ENCODE data around the gene P4HB. TPM values are rescaled to one million over a fixed set of nuclear protein-coding genes. Genes with fewer than 3 reads are reported as not detected.

P4HB gene
- total and polyA plus RNA-seq, 2 donors (not counting 1 experiment from before 2014, with no cell fraction given) = 109 to 1,034 TPM

- Histone ChIP-seq H3K4me1 (ENCODE audit: control insufficient read depth, extremely low read depth, insufficient read depth, low read length) (no peaks in the 10 kb centered on the region), H3K79me2 (ENCODE audit: control insufficient read depth, insufficient read depth, low read length) (no peaks in the 10 kb centered on the region), H3K9ac (ENCODE audit: insufficient read depth, low read length) (no peak overlapping the region), H3K36me3 (ENCODE audit: control insufficient read depth, insufficient read depth, low read length) (no peaks in the 10 kb centered on the region), H3K27me3 (ENCODE audit: control insufficient read depth, insufficient read depth, low read length) (no peaks in the 10 kb centered on the region), H3K4me3 (replicated peaks in 1 of 4; ENCODE audit: control extremely low read depth in 1 of 4, insufficient read depth in 1 of 4, low read depth in 3 of 4, low read length in 4 of 4) (no peak overlapping the region), H3K27ac (ENCODE audit: insufficient read depth, low read length) (no peak overlapping the region), H4K20me1 (ENCODE audit: control insufficient read depth, extremely low read depth, insufficient read depth, low read length) (no peaks in the 10 kb centered on the region), H2AFZ (ENCODE audit: low read length) (no peak overlapping the region), H3K9me3 (ENCODE audit: control insufficient read depth, insufficient read depth, low read depth, low read length) (no peaks in the 10 kb centered on the region), H3K4me2 (ENCODE audit: extremely low read depth, insufficient read depth, low read length) (no peak overlapping the region)
- no peak for DNase-seq (ENCODE audit: low read depth in 2 of 2)
- no peak for TF ChIP-seq EZH2 (IDR thresholded peaks at IDR 0.05; ENCODE audit: low read length, missing control alignments)
- TF ChIP-seq, protein P1, sequence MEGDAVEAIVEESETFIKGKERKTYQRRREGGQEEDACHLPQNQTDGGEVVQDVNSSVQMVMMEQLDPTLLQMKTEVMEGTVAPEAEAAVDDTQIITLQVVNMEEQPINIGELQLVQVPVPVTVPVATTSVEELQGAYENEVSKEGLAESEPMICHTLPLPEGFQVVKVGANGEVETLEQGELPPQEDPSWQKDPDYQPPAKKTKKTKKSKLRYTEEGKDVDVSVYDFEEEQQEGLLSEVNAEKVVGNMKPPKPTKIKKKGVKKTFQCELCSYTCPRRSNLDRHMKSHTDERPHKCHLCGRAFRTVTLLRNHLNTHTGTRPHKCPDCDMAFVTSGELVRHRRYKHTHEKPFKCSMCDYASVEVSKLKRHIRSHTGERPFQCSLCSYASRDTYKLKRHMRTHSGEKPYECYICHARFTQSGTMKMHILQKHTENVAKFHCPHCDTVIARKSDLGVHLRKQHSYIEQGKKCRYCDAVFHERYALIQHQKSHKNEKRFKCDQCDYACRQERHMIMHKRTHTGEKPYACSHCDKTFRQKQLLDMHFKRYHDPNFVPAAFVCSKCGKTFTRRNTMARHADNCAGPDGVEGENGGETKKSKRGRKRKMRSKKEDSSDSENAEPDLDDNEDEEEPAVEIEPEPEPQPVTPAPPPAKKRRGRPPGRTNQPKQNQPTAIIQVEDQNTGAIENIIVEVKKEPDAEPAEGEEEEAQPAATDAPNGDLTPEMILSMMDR (conservative IDR thresholded peaks at IDR 0.05 in 1 of 2, IDR thresholded peaks at IDR 0.05 in 1 of 2; ENCODE audit: low read depth in 1 of 2, low read length in 2 of 2) = no peak
Measured at GRCh38 chr17:81794074-81794476, 66.3 kb downstream of the P4HB start.

Other genes with a start within 250 kb of the P4HB start
Only the 30 nearest of the 31 such genes appear.
- 49.8 and 51.0 TPM in 2 replicates for gene NPLOC4, start 223.4 kb downstream of the P4HB start, total RNA-seq
- gene NPLOC4, start 223.4 kb downstream of the P4HB start, polyA plus RNA-seq = 62.5 and 82.8 TPM in 2 replicates
- gene TSPAN10, start 223.3 kb downstream of the P4HB start, total RNA-seq = 1.0 and 3.0 TPM in 2 replicates
- gene TSPAN10, start 223.3 kb downstream of the P4HB start, polyA plus RNA-seq = 0.94 and 1.3 TPM in 2 replicates
- gene PDE6G, start 204.0 kb downstream of the P4HB start, total RNA-seq = 0.17 TPM in 1 of 2 replicates, not detected in the other
- gene PDE6G, start 204.0 kb downstream of the P4HB start, polyA plus RNA-seq = 0.64 and 0.75 TPM in 2 replicates
- 34.2 and 45.6 TPM in 2 replicates for gene OXLD1, start 193.9 kb downstream of the P4HB start, total RNA-seq
- 8.8 and 11.6 TPM in 2 replicates for gene OXLD1, start 193.9 kb downstream of the P4HB start, polyA plus RNA-seq
- 6.2 and 6.9 TPM in 2 replicates for gene CCDC137, start 193.8 kb downstream of the P4HB start, total RNA-seq
- 9.8 and 13.3 TPM in 2 replicates for gene CCDC137, start 193.8 kb downstream of the P4HB start, polyA plus RNA-seq
- gene ARL16, start 176.7 kb downstream of the P4HB start, total RNA-seq = 22.3 and 28.1 TPM in 2 replicates
- gene ARL16, start 176.7 kb downstream of the P4HB start, polyA plus RNA-seq = 35.8 and 55.8 TPM in 2 replicates
- 55.2 and 65.7 TPM in 2 replicates for gene HGS, start 176.5 kb downstream of the P4HB start, total RNA-seq
- gene HGS, start 176.5 kb downstream of the P4HB start, polyA plus RNA-seq = 43.1 and 81.1 TPM in 2 replicates
- 6.4 and 11.2 TPM in 2 replicates for gene MRPL12, start 157.2 kb downstream of the P4HB start, total RNA-seq
- gene MRPL12, start 157.2 kb downstream of the P4HB start, polyA plus RNA-seq = 46.8 and 75.2 TPM in 2 replicates
- gene SLC25A10, start 148.3 kb downstream of the P4HB start, total RNA-seq = 2.8 and 5.8 TPM in 2 replicates
- gene SLC25A10, start 148.3 kb downstream of the P4HB start, polyA plus RNA-seq = 3.7 and 10.1 TPM in 2 replicates
- gene GCGR, start 56.4 kb downstream of the P4HB start, total RNA-seq = not detected in 2 replicates
- not detected in 2 replicates for gene GCGR, start 56.4 kb downstream of the P4HB start, polyA plus RNA-seq
- gene MCRIP1, start 27.2 kb downstream of the P4HB start, total RNA-seq = 108 and 118 TPM in 2 replicates
- gene MCRIP1, start 27.2 kb downstream of the P4HB start, polyA plus RNA-seq = 37.5 and 37.6 TPM in 2 replicates
- gene PPP1R27, start 25.5 kb downstream of the P4HB start, total RNA-seq = under 0.01 TPM in 1 of 2 replicates, not detected in the other
- not detected in 2 replicates for gene PPP1R27, start 25.5 kb downstream of the P4HB start, polyA plus RNA-seq
- gene ARHGDIA, start 10.8 kb upstream of the P4HB start, total RNA-seq = 61.6 and 95.0 TPM in 2 replicates
- 164 and 254 TPM in 2 replicates for gene ARHGDIA, start 10.8 kb upstream of the P4HB start, polyA plus RNA-seq
- gene ALYREF, start 31.1 kb upstream of the P4HB start, total RNA-seq = 77.3 and 82.2 TPM in 2 replicates
- 41.6 and 81.5 TPM in 2 replicates for gene ALYREF, start 31.1 kb upstream of the P4HB start, polyA plus RNA-seq
- gene ANAPC11, start 31.2 kb upstream of the P4HB start, total RNA-seq = 144 and 175 TPM in 2 replicates
- gene ANAPC11, start 31.2 kb upstream of the P4HB start, polyA plus RNA-seq = 223 and 269 TPM in 2 replicates
- gene NPB, start 41.7 kb upstream of the P4HB start, total RNA-seq = 0.51 and 0.83 TPM in 2 replicates
- 0.19 and 0.31 TPM in 2 replicates for gene NPB, start 41.7 kb upstream of the P4HB start, polyA plus RNA-seq
- gene PCYT2, start 50.9 kb upstream of the P4HB start, total RNA-seq = 31.6 and 65.6 TPM in 2 replicates
- 46.0 and 61.1 TPM in 2 replicates for gene PCYT2, start 50.9 kb upstream of the P4HB start, polyA plus RNA-seq
- gene SIRT7, start 57.6 kb upstream of the P4HB start, total RNA-seq = 14.9 and 18.7 TPM in 2 replicates
- gene SIRT7, start 57.6 kb upstream of the P4HB start, polyA plus RNA-seq = 3.3 and 4.4 TPM in 2 replicates
- 18.0 and 20.6 TPM in 2 replicates for gene MAFG, start 67.2 kb upstream of the P4HB start, total RNA-seq
- 11.0 and 11.3 TPM in 2 replicates for gene MAFG, start 67.2 kb upstream of the P4HB start, polyA plus RNA-seq
- 73.7 and 102 TPM in 2 replicates for gene PYCR1, start 76.8 kb upstream of the P4HB start, total RNA-seq
- gene PYCR1, start 76.8 kb upstream of the P4HB start, polyA plus RNA-seq = 34.2 and 56.8 TPM in 2 replicates
- gene MYADML2, start 86.7 kb upstream of the P4HB start, total RNA-seq = not detected in 2 replicates
- not detected in 2 replicates for gene MYADML2, start 86.7 kb upstream of the P4HB start, polyA plus RNA-seq
- 0.50 and 0.51 TPM in 2 replicates for gene NOTUM, start 100.7 kb upstream of the P4HB start, total RNA-seq
- gene NOTUM, start 100.7 kb upstream of the P4HB start, polyA plus RNA-seq = 0.02 TPM in 2 replicates
- gene ASPSCR1, start 117.1 kb upstream of the P4HB start, total RNA-seq = 22.3 and 35.7 TPM in 2 replicates
- gene ASPSCR1, start 117.1 kb upstream of the P4HB start, polyA plus RNA-seq = 6.3 and 8.3 TPM in 2 replicates
- gene CENPX, start 162.3 kb upstream of the P4HB start, total RNA-seq = 15.2 and 30.4 TPM in 2 replicates
- 29.2 and 51.3 TPM in 2 replicates for gene CENPX, start 162.3 kb upstream of the P4HB start, polyA plus RNA-seq
- gene LRRC45, start 162.8 kb upstream of the P4HB start, total RNA-seq = 9.9 and 10.0 TPM in 2 replicates
- 2.3 and 3.8 TPM in 2 replicates for gene LRRC45, start 162.8 kb upstream of the P4HB start, polyA plus RNA-seq
- 5.6 and 6.6 TPM in 2 replicates for gene RAC3, start 171.1 kb upstream of the P4HB start, total RNA-seq
- 4.3 and 4.7 TPM in 2 replicates for gene RAC3, start 171.1 kb upstream of the P4HB start, polyA plus RNA-seq
- 38.3 and 43.6 TPM in 2 replicates for gene DCXR, start 177.2 kb upstream of the P4HB start, total RNA-seq
- gene DCXR, start 177.2 kb upstream of the P4HB start, polyA plus RNA-seq = 34.8 and 75.3 TPM in 2 replicates
- gene RFNG, start 191.3 kb upstream of the P4HB start, total RNA-seq = 38.5 and 48.9 TPM in 2 replicates
- 14.1 and 14.5 TPM in 2 replicates for gene RFNG, start 191.3 kb upstream of the P4HB start, polyA plus RNA-seq
- 67.0 and 76.6 TPM in 2 replicates for gene GPS1, start 191.4 kb upstream of the P4HB start, total RNA-seq
- 53.3 and 86.1 TPM in 2 replicates for gene GPS1, start 191.4 kb upstream of the P4HB start, polyA plus RNA-seq
- 41.0 and 46.2 TPM in 2 replicates for gene DUS1L, start 205.3 kb upstream of the P4HB start, total RNA-seq
- gene DUS1L, start 205.3 kb upstream of the P4HB start, polyA plus RNA-seq = 24.6 and 40.9 TPM in 2 replicates